GM18907 (cell line): ENCODE data around the gene RARS1.

Experiments
- ATAC-seq: cut with Tn5 transposase; IDR thresholded peaks from one replicate; pipeline ENCODE4 v1.9.1; 2021; ENCODE audit warnings: mild to moderate bottlenecking, moderate library complexity; ENCODE audit not compliant: unreplicated experiment

RARS1 gene

DNA sequence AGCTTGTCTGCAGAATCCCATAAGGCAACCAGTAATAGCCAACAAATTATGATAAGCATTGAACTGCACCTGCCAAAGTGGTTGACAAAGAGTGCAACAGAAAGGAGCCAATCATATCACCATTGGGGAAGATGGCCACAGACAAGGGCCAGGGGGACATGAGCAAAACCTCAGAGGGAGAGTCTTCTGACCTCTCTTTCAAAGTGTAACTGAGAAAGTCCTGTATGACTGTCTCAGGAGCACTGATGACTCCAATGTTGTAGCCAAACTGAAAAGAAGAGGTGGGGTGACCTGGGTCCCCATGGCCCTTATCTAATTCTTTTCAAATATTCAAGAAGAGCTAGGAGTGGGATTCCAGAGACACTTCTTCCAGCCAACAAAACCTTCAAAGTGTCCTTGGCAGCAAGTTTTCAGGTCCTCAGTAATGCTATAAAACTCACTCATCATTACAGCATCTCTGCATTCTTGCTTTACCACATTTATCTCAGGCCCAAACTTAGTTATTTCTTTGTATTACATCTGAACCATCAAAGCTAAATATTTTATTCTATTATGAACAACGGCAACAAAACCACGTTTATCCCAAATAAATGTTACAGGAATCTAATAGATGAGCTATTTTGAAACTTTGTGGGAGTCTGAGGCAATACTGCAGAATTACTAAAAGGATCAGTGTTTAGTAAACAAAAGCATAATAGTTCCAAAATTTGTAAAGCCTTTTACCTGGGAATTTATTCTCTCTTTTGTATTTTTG lies 67.3 kb downstream of the RARS1 start:
- ATAC-seq = no peak

- ATAC-seq = no peak
These were observed 71.1 kb downstream of the RARS1 start for GRCh38 chr5:168557389-168557788.

GRCh38 chr5:168562279-168562678 lies 76.0 kb downstream of the RARS1 start:
- no peak for ATAC-seq

DNA sequence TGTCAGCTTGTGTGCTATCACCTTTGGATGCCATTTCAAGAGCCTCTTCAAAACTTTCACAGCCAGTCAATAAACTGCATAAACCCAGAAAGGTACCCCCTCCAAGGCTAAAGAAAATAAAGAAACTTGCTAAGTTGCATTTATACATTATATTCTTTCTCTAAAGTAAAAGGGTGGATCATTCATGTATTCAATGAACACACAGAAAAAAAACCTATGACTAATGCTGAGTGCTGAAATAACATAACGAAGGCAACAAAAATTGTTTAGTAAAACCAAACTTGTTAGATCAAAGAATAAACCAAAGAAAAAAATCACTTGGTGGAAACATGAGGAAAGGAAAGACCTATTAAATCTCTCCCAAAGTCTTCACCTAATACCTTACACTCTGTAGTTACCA lies 77.7 kb downstream of the RARS1 start:
- no peak for ATAC-seq

DNA sequence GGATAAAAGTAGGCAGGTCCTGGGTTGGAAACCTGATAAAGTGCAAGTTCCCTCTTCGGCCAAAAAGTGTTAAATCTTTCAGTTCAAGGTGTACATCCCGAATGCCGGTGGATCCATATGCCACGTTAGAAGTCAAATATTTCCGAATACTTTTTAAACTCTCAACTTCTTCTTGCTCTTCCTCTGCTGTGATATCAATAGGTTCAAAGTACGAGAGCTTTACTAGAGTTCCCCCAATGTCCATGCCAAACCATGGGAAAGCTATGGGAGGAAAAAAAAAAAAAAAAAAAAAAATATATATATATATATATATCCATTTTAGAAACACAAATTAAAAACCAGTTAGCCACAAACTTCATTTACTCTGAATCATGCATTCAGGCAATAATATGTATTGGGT lies 82.5 kb downstream of the RARS1 start:
- ATAC-seq = no peak
